A549 (cell line): ENCODE data around the gene ROR2.

Experiments used
- CEBPB ChIP-seq, 2 experiments: fragments of >200 bp in 1 of 2; sonication (Bioruptor Twin) in 1 of 2; formaldehyde crosslinking in 1 of 2; IDR thresholded peaks; 2 replicates each; pipeline ENCODE4 v1.6.1; 2012 to 2016
- EP300 ChIP-seq, 2 experiments: fragments of >200 bp; sonication (Bioruptor Twin); formaldehyde crosslinking; IDR thresholded peaks; 2 replicates in 1 of 2; 3 replicates in 1 of 2; pipeline ENCODE4 v1.6.1; 2016 to 2017
- GATA3 ChIP-seq: IDR thresholded peaks from 2 replicates; pipeline ENCODE4 v1.6.1; 2012; ENCODE audit warnings: borderline replicate concordance
- HMGXB4 ChIP-seq: fragments of 250-450 bp; sonication (Bioruptor Pico); IDR thresholded peaks from 2 replicates; pipeline ENCODE4 v1.5.0; 2021; ENCODE audit warnings: mild to moderate bottlenecking, moderate library complexity, borderline replicate concordance
- KDM5A ChIP-seq: fragments of 200-600 bp; sonication (generic); IDR thresholded peaks from 2 replicates; pipeline ENCODE4 v1.6.1; 2016; ENCODE audit warnings: antibody characterized with exemption, mild to moderate bottlenecking
- PHF8 ChIP-seq: fragments of 200-600 bp; sonication (generic); IDR thresholded peaks from 2 replicates; pipeline ENCODE4 v1.6.1; 2016; ENCODE audit warnings: low read depth, mild to moderate bottlenecking, antibody characterized with exemption, moderate library complexity, borderline replicate concordance
- POLR2A ChIP-seq: IDR thresholded peaks from 2 replicates; pipeline ENCODE4 v1.6.1; 2012; ENCODE audit warnings: mild to moderate bottlenecking, low read length
- RAD21 ChIP-seq, 2 experiments: fragments of >200 bp in 1 of 2; sonication (Bioruptor Twin) in 1 of 2; formaldehyde crosslinking in 1 of 2; IDR thresholded peaks in 1 of 2; conservative IDR thresholded peaks in 1 of 2; 2 replicates in 1 of 2; 3 replicates in 1 of 2; pipeline ENCODE4 v1.6.1; 2012 to 2018; ENCODE audit warnings: inconsistent platforms in 1 of 2
- TF ChIP-seq, protein P1 (sequence below): fragments of >200 bp; sonication (Bioruptor Twin); formaldehyde crosslinking; IDR thresholded peaks from 3 replicates; pipeline ENCODE4 v1.5.1; 2016

- TF ChIP-seq EP300 (IDR thresholded peaks at IDR 0.05) (no peak), CEBPB (IDR thresholded peaks at IDR 0.05) (no peak), HMGXB4 (CRISPR knock-in tag) (no peak), POLR2A (no peak), RAD21 (conservative IDR thresholded peaks at IDR 0.05 in 1 of 2, IDR thresholded peaks at IDR 0.05 in 1 of 2) (no peak), PHF8 (no peak), GATA3 (no peak), KDM5A (no peak)
- TF ChIP-seq, protein P1, sequence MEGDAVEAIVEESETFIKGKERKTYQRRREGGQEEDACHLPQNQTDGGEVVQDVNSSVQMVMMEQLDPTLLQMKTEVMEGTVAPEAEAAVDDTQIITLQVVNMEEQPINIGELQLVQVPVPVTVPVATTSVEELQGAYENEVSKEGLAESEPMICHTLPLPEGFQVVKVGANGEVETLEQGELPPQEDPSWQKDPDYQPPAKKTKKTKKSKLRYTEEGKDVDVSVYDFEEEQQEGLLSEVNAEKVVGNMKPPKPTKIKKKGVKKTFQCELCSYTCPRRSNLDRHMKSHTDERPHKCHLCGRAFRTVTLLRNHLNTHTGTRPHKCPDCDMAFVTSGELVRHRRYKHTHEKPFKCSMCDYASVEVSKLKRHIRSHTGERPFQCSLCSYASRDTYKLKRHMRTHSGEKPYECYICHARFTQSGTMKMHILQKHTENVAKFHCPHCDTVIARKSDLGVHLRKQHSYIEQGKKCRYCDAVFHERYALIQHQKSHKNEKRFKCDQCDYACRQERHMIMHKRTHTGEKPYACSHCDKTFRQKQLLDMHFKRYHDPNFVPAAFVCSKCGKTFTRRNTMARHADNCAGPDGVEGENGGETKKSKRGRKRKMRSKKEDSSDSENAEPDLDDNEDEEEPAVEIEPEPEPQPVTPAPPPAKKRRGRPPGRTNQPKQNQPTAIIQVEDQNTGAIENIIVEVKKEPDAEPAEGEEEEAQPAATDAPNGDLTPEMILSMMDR: no peak
These were observed 93.6 kb downstream of the ROR2 start for GRCh38 chr9:91856419-91856818.
